GM19467 (cell line): Measurements from ENCODE around the gene PRRG2.

Source experiments
- ATAC-seq: cut with Tn5 transposase; IDR thresholded peaks from one replicate; pipeline ENCODE4 v1.9.1; 2021; ENCODE audit warnings: mild to moderate bottlenecking, moderate library complexity; ENCODE audit not compliant: unreplicated experiment

Gene PRRG2

GRCh38 chr19:49556412-49557398 is 24.4 kb upstream of the PRRG2 start:
- no peak for ATAC-seq

- ATAC-seq: no peak
Measured at GRCh38 chr19:49557641-49558325, 23.3 kb upstream of the PRRG2 start.

DNA sequence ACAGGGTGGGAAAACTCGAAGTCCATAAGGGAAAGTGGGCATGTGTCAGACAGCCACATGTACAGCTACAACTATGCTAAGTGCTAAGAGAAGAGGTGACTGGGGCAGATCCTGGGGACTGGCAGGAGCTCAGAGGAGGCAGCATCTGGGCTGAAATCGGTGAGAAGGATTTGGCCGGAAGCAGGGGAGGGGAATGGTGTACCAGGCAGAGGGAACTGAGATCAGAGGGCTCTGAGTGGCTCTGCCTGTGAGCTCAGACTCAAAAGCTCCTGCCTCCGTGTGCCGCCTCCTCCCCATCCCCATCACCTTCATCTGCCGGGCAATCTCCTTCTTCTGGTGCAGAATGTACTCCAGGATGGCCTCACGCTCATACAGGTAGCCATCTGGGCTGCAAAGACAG is 22.5 kb upstream of the PRRG2 start:
- ATAC-seq: no peak

DNA sequence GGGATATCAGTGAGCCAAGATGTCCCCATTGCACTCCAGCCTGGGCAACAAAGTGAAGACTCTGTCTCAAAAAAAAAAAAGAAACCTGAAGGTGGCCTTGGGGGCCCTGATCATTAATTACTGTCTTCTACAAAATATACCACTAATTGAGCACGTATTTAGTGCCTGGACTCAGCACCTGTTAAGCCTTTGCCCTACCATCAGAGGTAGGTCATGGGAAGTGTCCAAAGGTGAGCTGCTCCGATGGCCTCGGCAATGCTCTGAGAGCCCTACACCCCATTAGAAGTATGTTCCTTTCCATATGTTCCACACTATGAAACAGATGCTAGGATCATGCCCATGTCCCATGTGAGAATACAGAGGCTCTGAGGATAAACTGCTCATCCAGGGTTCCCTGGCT is 21.7 kb upstream of the PRRG2 start:
- no peak for ATAC-seq

- no peak for ATAC-seq
Measured at GRCh38 chr19:49559928-49560327, 21.2 kb upstream of the PRRG2 start.

DNA sequence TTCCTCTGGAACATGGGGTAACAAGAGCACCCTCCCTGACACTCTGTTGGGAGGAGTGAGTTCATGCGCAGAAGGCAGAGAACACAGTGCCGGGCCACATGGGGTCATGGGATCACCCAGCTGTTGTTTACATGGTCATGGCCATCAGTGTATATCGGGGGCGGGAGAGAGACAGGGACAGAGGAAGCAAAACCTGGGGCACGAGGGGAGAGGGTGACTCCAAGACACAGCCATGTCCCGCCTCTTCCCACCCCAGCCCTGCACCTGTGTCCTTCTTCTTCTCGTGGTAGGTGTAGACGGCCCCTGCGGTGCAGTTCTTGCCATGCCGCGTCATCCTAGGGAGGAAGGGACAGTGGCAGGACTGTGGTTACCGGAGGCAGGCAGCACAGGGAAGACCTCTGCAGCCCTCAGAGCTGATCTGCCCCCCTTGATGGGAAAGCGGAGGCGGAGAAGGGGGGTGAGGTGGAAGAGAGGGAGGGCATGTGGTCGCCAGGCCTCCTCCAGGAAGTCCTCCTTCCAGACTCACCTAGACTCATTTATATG is 20.7 kb upstream of the PRRG2 start:
- ATAC-seq: no peak

- ATAC-seq: no peak
Measured at GRCh38 chr19:49564616-49565045, 16.5 kb upstream of the PRRG2 start.

- no peak for ATAC-seq
Measured at GRCh38 chr19:49565261-49565660, 15.9 kb upstream of the PRRG2 start.

DNA sequence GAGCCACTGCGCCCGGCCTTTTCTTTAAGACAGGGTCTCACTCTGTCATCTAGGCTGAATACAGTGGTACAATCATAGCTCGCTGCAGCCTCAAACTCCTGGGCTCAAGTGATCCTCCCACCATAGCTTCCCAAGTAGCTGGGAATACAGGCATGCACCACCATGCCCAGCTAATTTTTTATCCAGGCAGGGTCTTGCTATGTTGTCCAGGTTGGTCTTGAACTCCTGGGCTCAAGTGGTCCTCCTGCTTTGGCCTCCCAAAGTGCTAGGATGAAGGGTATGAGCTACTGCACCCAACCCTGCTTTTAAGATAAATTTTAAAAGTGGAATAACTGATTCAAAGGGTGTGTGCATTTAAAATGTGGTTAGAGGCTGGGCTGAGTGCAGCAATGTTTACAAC is 14.8 kb upstream of the PRRG2 start:
- ATAC-seq: no peak

GRCh38 chr19:49567861-49568441 is 13.2 kb upstream of the PRRG2 start:
- ATAC-seq: no peak

DNA sequence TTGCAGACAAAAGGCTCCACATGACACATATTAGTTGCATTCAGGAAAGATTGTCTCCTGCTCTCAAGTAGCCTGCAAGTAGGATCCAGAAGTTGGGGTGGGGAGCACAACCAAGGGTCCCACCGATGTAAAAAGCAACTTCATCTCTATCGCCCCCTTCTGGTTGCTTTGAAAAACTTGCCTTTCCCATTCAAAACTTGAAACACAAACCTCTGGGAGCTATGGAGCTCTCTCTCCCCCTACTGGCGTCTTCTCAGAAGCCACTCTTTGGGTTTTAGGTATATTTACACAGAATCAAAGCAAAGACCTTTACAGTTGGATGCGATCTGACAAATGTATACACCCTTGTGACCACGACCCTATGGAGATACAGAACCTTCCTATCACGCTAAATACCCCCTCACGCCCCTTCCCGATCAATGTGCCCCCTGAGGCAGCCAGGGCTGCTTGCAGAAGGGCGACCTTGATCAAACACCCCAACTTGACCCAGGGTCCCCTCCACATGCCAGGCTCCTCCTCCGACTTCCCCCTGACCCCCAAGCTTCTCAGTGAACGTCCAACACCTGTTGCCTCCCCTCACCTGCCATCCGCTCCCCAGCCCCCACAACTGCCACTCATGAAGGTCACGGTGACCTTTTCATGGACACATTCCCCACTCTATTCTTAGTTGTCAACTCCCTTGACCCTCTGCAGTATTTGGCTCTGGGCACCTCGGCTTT is 10.8 kb upstream of the PRRG2 start:
- ATAC-seq: no peak

DNA sequence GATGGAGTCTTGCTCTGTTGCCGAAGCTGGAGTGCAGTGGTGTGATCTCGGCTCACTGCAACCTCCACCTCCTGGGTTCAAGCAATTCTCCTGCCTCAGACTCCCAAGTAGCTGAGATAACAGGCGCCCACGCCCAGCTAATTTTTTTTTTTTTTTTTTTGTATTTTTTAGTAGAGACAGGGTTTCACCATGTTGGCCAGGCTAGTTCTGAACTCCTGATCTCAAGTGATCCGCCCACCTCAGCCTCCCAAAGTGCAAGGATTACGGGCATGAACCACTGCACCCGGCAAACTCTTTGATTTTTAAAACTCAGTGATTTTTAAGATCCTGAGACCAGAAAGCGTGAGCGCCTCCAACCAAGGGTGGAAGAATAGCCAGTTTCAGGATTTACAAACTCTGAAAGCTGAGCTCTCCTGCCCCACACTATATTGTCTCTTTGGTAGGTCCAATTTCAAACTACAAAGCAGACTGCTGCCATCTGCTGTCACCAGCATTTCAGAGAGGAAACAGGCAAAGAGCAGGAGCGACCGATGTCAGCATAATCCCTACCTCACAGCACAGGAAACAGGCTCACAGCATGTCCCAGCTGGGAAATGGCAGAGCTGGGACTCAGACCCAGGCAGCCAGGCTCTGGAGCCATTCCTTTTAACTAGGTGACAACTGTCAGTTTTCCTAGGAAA is 10.0 kb upstream of the PRRG2 start:
- no peak for ATAC-seq

DNA sequence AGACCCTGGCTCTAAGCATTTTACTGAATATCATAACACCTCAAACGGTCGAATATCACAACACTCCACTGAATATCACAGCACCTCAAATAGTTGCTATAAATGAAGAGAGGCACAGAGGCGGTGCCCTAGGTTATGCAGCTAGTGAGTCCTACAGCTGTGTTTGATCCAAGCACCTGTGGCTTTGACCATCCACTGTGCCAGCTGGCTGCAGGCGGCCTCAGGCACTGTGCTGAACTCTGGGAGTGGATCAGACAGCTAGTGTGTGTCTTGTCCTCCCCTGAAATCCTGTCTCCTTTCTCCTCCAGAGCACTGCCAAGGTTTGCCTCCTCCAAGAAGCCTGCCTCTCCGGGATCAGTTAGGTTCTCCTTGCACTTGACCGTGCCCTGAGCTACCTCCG is 8.1 kb upstream of the PRRG2 start:
- no peak for ATAC-seq

DNA sequence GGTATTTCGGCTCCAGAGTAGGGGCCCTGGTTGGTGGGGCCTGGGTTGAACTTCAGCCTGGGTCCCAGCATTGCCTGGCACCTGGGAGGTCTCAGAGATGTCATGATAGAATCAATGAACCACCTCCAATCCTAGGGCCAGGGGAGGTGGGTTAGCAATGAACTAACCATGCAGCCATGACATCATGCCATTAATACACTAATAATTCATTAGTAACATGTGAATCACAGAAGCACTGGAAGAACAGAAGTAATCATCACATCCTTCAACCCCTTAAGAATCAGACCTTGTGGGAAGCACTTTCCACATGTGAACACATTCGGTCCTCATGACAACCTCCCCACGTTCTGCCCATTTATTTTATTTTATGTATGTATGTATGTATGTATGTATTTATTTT is 7.7 kb upstream of the PRRG2 start:
- ATAC-seq: no peak

GRCh38 chr19:49574206-49574755 is 6.8 kb upstream of the PRRG2 start:
- no peak for ATAC-seq

GRCh38 chr19:49579193-49579592 is 1.9 kb upstream of the PRRG2 start:
- ATAC-seq: no peak

DNA sequence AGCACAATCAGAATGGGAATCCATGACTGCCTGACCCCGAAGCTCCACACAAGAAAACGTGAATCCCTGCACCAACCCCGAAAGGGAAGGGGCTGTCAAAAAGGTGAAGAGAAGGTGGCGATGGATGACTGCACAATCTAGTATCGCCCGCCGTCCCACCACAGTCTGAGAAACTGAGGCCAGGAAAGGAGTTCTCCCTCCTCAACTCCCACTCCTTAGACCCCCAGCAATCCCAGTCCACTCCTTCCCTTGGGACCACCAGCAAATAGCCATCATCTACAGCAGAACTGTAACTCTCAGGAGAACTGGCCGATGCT is 1.2 kb upstream of the PRRG2 start:
- ATAC-seq: peak; percentile 12

GRCh38 chr19:49580264-49581006 is 681 bp upstream of the PRRG2 start, which contains the start of gene NOSIP:
Gene NOSIP, minus strand, starts transcription at chr19:49580556. Its CDS starts 19,865 bp downstream, at chr19:49560691.
- ATAC-seq: peak; percentile 88

- ATAC-seq: no peak
Measured at GRCh38 chr19:49583239-49583638, 2.1 kb downstream of the PRRG2 start.
